Breast epithelium (tissue), 3 donors: ENCODE data around the gene KCNE4.

Experiments used
- CTCF ChIP-seq, 3 donors: fragments of 450-650 bp; IDR thresholded peaks; one replicate each; pipeline ENCODE4 v1.5.1; 2016 to 2017; ENCODE audit warnings: antibody characterized with exemption in 3 of 3, mild to moderate bottlenecking in 3 of 3, moderate library complexity in 3 of 3
- POLR2A ChIP-seq: fragments of 450-650 bp; IDR thresholded peaks from one replicate; pipeline ENCODE4 v1.6.1; 2016; ENCODE audit warnings: antibody characterized with exemption, mild to moderate bottlenecking, moderate library complexity

GRCh38 chr2:223039618-223040017 is 12.4 kb upstream of the KCNE4 start:
- TF ChIP-seq CTCF (IDR thresholded peaks at IDR 0.05), result no peak
- no peak for TF ChIP-seq POLR2A
